Measurements from ENCODE around the gene PEX26. TPM values are rescaled to one million over a fixed set of nuclear protein-coding genes. Genes with fewer than 3 reads are reported as not detected.
"Not testable (repeated sequence)": the region's sequence is repeated elsewhere in the genome, so short reads cannot be mapped to it uniquely, and the experiment has no call there.

The PEX26 gene
- total and polyA plus RNA-seq, 4 donors: 3.5 to 21.0 (median 16.9) TPM

DNA sequence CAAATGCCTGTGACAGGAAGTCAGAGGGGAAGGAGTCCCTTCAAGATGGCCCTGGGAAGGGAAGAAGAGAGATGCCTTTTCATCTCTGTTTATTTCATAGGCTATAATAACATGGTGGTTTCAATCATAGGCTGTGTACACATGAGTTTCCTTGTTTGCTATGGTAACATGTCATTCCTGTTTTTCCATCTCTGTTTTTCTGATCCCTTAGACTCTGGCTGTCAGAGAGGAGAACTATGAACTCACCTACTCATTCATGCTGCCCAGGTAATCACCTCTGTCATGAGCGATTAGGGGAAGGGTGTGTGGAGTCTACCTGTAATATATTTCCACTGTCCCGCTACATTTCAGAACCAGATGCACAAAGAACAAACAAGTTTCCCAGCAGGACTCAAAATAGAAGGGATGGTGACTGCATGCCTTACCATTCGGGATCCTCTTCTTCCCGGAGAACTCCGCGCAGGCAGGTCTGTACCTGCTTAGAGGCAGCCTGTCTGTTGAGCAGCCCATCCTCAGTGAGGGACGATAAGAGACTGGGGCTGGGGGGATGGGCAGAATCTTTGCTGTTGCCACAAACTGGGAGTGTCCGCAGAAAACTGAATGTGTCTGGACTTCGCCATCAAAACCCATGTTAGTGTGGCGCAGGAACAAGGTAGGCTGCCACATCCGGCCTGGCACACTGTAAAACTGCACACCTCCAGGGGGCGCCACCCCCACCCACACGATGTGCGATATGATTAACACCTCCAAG, 7.1 kb upstream of the PEX26 start:
- Histone ChIP-seq H3K27me3 (ENCODE audit: control insufficient read depth in 4 of 4, insufficient read depth in 4 of 4, low read length in 3 of 4) (no peaks in the 10 kb centered on the region), H3K4me1 (ENCODE audit: control insufficient read depth in 4 of 4, insufficient read depth in 4 of 4, low read length in 3 of 4) (peaks cover 0 to 15% (median 3%) of the 10 kb centered on the region in 4 donors), H3K4me3 (ENCODE audit: low read depth in 1 of 3, low read length in 3 of 3) (no peak overlapping the region), H3K36me3 (ENCODE audit: control insufficient read depth in 4 of 4, insufficient read depth in 3 of 4, low read depth in 1 of 4, low read length in 3 of 4) (no peaks in the 10 kb centered on the region), H3K9ac (ENCODE audit: low read depth in 1 of 2, low read length in 2 of 2) (no peak overlapping the region), H3K27ac (ENCODE audit: low read depth in 1 of 2, low read length in 2 of 2) (no peak overlapping the region), H3K9me3 (ENCODE audit: control insufficient read depth in 4 of 4, low read length in 3 of 4) (no peaks in the 10 kb centered on the region)
- 86% methylated on average over 14 of the region's 14 CpGs for WGBS
- TF ChIP-seq YY1 (IDR thresholded peaks at IDR 0.05) (no peak), HNF4A (conservative IDR thresholded peaks at IDR 0.05) (no peak), HNF4G (IDR thresholded peaks at IDR 0.05) (no peak), NR2F2 (IDR thresholded peaks at IDR 0.05) (no peak), FOXA2 (IDR thresholded peaks at IDR 0.05) (no peak), TAF1 (conservative IDR thresholded peaks at IDR 0.05) (no peak), RXRA (IDR thresholded peaks at IDR 0.05) (no peak), FOXA1 (IDR thresholded peaks at IDR 0.05) (no peak), JUND (IDR thresholded peaks at IDR 0.05) (no peak)
- TF ChIP-seq, protein P1, sequence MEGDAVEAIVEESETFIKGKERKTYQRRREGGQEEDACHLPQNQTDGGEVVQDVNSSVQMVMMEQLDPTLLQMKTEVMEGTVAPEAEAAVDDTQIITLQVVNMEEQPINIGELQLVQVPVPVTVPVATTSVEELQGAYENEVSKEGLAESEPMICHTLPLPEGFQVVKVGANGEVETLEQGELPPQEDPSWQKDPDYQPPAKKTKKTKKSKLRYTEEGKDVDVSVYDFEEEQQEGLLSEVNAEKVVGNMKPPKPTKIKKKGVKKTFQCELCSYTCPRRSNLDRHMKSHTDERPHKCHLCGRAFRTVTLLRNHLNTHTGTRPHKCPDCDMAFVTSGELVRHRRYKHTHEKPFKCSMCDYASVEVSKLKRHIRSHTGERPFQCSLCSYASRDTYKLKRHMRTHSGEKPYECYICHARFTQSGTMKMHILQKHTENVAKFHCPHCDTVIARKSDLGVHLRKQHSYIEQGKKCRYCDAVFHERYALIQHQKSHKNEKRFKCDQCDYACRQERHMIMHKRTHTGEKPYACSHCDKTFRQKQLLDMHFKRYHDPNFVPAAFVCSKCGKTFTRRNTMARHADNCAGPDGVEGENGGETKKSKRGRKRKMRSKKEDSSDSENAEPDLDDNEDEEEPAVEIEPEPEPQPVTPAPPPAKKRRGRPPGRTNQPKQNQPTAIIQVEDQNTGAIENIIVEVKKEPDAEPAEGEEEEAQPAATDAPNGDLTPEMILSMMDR (IDR thresholded peaks at IDR 0.05; ENCODE audit: low read depth, low read length, missing input control): no peak
- TF ChIP-seq, protein P2, sequence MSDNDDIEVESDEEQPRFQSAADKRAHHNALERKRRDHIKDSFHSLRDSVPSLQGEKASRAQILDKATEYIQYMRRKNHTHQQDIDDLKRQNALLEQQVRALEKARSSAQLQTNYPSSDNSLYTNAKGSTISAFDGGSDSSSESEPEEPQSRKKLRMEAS (IDR thresholded peaks at IDR 0.05): no peak
- no peak for DNase-seq (ENCODE audit: low spot score)

DNA sequence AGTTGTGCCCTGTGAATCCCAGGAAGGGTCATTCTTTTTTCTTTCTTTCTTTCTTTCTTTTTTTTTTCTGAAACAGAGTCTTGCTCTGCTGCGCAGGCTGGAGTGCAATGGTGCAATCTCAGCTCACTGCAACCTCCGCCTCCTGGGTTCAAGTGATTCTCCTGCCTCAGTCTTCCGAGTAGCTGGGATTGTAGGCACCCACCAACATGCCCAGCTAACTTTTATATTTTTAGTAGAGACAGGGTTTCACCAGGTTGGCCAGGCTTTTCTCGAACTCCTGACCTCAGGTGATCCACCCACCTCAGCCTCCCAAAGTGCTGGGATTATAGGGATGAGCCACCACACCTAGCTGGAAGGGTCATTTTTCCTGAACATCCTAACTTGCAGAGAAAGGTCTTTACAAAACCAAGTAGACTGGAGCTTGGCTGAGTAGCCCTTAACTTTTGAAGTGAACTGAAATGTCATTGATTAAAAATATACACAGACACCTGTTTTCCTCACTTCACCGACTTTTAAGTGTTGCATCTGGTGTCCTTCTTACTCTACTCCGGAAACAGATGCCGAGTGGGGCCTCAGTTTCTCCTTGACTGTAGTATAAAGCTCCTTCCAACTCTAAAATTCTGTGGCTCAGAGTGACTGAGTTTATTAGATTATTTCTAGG, 6.4 kb upstream of the PEX26 start:
- not testable (repeated sequence) for H3K4me3 ChIP-seq (ENCODE audit: low read depth in 1 of 3, low read length in 3 of 3); H3K27ac ChIP-seq (ENCODE audit: low read depth in 1 of 2, low read length in 2 of 2); DNase-seq (ENCODE audit: low spot score); H3K9ac ChIP-seq (ENCODE audit: low read depth in 1 of 2, low read length in 2 of 2); H3K36me3 ChIP-seq (ENCODE audit: control insufficient read depth in 4 of 4, insufficient read depth in 3 of 4, low read depth in 1 of 4, low read length in 3 of 4); H3K9me3 ChIP-seq (ENCODE audit: control insufficient read depth in 4 of 4, low read length in 3 of 4); H3K27me3 ChIP-seq (ENCODE audit: control insufficient read depth in 4 of 4, insufficient read depth in 4 of 4, low read length in 3 of 4)
- 93% methylated on average over 7 of the region's 7 CpGs for WGBS
- peaks cover 0 to 15% (median 3%) of the 10 kb centered on the region in 4 donors for H3K4me1 ChIP-seq (ENCODE audit: control insufficient read depth in 4 of 4, insufficient read depth in 4 of 4, low read length in 3 of 4)

DNA sequence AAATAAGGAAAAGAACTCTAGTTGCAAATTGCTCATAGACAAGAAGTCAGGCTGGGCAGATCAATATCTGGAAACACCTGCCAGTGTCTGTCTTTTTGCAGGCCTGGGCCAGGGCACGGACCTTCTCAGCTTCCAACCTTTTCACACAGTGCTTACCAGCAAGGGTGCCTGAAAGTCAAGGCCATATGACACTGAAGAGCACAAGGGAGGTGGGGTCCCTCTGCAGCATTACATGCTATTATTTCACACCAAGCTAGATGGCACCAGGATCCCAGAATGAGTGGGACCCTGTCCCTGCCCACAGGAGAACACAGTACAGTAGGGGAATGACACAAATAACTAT, 5.9 kb upstream of the PEX26 start:
- Histone ChIP-seq H3K27me3 (ENCODE audit: control insufficient read depth in 4 of 4, insufficient read depth in 4 of 4, low read length in 3 of 4) (no peaks in the 10 kb centered on the region), H3K4me3 (ENCODE audit: low read depth in 1 of 3, low read length in 3 of 3) (no peak overlapping the region), H3K36me3 (ENCODE audit: control insufficient read depth in 4 of 4, insufficient read depth in 3 of 4, low read depth in 1 of 4, low read length in 3 of 4) (no peaks in the 10 kb centered on the region), H3K4me1 (ENCODE audit: control insufficient read depth in 4 of 4, insufficient read depth in 4 of 4, low read length in 3 of 4) (peaks cover 0 to 16% (median 8%) of the 10 kb centered on the region in 4 donors), H3K27ac (ENCODE audit: low read depth in 1 of 2, low read length in 2 of 2) (no peak overlapping the region), H3K9me3 (ENCODE audit: control insufficient read depth in 4 of 4, low read length in 3 of 4) (no peaks in the 10 kb centered on the region), H3K9ac (ENCODE audit: low read depth in 1 of 2, low read length in 2 of 2) (no peak overlapping the region)
- TF ChIP-seq RAD21 (IDR thresholded peaks at IDR 0.05) (no peak), TAF1 (conservative IDR thresholded peaks at IDR 0.05) (no peak)
- TF ChIP-seq, protein P2 (IDR thresholded peaks at IDR 0.05): no peak
- no peak for DNase-seq (ENCODE audit: low spot score)
- WGBS: 38% methylated on average over 1 of the region's 1 CpG

Data from liver (tissue), 9 donors.